IPS DF 4.7 (cell line): Measurements from ENCODE around the gene TP53.

ENCODE experiments used
- DNase-seq: peaks from one replicate; pipeline ENCODE4 v3.0.0-alpha.2; 2013; ENCODE audit warnings: low spot score; ENCODE audit errors: extremely low read depth

TP53 gene

GRCh38 chr17:7687072-7687907, at the start of gene TP53:
Gene TP53 (minus strand): TSS chr17:7687490. CDS start chr17:7676594, 10,896 bp downstream.
- DNase-seq, result no peak

DNA sequence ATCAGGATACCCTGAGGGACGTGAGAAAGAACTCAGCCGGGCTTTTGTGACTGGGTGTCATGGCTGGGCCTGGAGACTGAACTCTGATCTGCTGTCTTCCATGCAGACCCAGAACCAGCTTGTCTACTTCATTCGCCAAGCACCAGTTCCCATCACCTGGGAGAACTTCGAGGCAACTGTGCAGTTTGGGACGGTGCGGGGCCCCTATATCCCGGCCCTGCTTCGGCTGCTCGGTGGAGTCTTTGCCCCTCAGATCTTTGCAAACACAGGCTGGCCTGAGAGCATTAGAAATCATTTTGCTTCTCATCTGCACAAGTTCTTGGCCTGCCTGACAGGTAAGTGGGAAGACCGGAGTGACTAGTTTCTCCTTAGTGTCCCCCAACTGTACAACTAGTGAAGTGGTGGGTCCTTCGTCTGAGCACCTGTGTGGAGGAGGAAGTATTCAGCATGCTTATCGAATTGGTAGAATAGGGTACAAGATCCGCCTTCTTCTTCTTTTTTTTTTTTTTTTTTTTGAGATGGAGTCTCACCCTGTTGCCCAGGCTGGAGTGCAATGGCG, 45.8 kb upstream of the TP53 start:
- DNase-seq, result no peak

DNA sequence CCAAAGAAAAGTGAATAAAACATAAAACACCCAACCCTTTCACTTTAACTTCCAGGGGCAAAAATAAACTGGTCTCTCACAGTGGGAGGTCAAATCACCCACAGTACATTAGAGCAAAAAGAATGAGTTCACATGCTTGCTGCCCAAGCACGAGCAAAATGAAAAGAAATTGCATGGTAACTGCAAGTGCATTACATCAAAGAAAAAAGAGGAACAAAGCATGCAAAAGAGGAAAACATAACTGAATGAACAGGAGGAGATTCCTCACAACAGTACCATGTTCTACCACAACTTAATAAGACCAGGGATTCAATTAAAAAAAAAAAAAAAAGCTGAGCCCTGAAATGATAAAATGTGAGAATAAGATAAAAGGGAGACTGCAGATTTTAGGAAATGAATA, 42.5 kb upstream of the TP53 start:
- no peak for DNase-seq

DNA sequence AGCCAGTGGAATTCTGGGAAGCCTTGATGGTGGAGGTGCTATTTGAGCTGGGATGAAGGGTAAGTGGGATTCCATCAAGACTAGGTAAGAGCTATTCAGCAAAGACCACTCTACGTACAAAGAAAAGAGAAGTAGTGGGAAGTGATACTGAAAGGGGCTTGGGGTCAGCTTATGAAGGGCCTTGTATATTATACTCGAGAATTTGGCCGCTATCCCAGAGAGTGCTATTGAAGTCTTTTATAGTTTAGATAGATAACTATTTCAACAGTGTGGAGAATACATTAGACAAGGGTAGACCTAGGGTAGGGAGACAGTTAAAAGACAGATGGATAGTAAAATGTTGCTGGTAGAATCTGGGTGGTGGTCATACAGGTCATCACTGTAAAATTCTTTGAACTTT, 40.6 kb upstream of the TP53 start:
- DNase-seq, result no peak

GRCh38 chr17:7721612-7722011, 34.3 kb upstream of the TP53 start:
- no peak for DNase-seq

GRCh38 chr17:7720125-7720524, 32.8 kb upstream of the TP53 start:
- DNase-seq, result no peak

DNA sequence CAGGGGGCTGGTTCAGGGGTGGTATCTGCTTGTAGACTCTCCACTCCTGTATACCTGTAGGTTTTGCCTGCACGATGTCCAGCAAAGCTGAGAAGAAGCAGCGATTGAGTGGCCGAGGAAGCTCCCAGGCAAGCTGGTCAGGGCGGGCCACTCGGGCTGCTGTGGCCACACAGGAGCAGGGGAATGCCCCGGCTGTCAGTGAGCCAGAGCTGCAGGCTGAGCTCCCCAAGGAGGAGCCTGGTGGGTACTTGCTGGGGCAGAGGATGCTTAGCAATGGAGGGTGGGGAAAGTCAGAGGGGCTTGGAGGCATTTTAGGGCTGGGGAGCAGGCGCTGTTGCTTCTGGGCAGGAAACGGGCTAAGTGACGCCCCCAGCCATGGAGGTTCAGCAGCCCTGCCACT, 32.4 kb upstream of the TP53 start:
- no peak for DNase-seq

GRCh38 chr17:7717756-7718350, 30.6 kb upstream of the TP53 start:
- no peak for DNase-seq

- no peak for DNase-seq
Measured at GRCh38 chr17:7716901-7717755, 29.8 kb upstream of the TP53 start, which contains the start of gene DNAH2. Gene DNAH2 (plus strand): TSS chr17:7717744. CDS start chr17:7719735, 1,991 bp downstream.

- no peak for DNase-seq
Measured at GRCh38 chr17:7715936-7716886, 28.9 kb upstream of the TP53 start.

GRCh38 chr17:7714721-7715594, 27.7 kb upstream of the TP53 start:
- no peak for DNase-seq

GRCh38 chr17:7713782-7714181, 26.5 kb upstream of the TP53 start:
- DNase-seq, result no peak

- DNase-seq, result no peak
Measured at GRCh38 chr17:7712111-7712771, 25.0 kb upstream of the TP53 start.

DNA sequence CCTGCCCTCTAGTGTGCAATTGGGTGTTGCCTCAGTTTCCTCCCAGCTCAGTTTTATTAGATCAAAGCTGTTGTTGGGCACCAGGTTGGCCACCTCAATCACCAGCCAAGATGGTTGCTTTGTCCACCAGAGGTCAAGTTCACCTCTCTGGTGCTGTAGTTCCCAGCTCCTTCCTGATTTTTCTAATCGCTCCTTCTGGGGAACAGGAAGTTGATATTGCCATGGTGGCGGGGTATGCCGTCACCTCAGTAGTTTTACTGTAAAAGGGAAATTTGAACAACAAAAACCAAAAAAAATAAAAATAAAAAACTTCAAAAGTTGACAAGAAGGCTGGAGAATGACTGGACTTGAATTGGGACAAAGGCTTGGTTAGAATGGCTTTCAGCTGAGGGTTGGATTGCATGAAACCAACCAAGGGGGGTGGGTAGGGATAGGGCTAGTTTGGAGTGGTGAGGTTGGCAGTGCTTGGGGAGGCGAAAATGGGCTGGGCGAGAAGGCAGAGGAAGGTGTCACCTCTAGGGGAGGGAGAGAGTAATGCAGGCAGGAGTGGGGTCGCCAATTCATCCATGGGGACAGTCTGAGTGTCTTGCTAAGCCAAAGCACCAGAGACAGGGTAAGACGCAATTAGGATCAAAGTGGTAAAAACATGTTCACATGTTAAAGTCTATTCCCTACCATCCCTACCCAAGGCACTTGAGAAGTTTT, 23.9 kb upstream of the TP53 start:
- DNase-seq, result no peak

- DNase-seq, result no peak
Measured at GRCh38 chr17:7710301-7710700, 23.0 kb upstream of the TP53 start.

DNA sequence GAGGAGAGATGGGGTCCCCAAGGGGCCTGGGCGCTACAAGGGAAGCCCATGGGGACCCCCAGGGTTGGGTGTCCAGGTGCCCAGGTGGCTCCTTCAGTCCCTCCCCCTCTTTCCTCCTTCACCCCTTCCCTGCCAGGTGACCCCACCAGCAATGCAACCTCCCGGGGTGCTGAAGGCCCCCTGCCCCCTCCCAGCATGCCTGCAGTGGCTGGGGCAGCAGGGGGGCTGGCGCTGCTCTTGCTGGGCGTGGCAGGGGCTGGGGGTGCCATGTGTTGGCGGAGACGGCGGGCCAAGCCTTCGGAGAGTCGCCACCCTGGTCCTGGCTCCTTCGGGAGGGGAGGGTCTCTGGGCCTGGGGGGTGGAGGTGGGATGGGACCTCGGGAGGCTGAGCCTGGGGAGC, 21.7 kb upstream of the TP53 start:
- no peak for DNase-seq

GRCh38 chr17:7707858-7708750, 20.8 kb upstream of the TP53 start:
- no peak for DNase-seq
